NCI-H146 (cell line): ENCODE data around the gene CRYBG2.

ENCODE experiments used
- DNase-seq: peaks from one replicate; lab custom pipeline; 2025; lab: John Stamatoyannopoulos, UW

The CRYBG2 gene

GRCh38 chr1:26372039-26372438 lies 18.1 kb upstream of the CRYBG2 start:
- DNase-seq = no peak

- DNase-seq = no peak
Measured at GRCh38 chr1:26370591-26371382, 16.9 kb upstream of the CRYBG2 start.

GRCh38 chr1:26368486-26368885 lies 14.6 kb upstream of the CRYBG2 start:
- DNase-seq = no peak

- DNase-seq = no peak
Measured at GRCh38 chr1:26368006-26368405, 14.1 kb upstream of the CRYBG2 start.

- no peak for DNase-seq
Measured at GRCh38 chr1:26367441-26367840, 13.5 kb upstream of the CRYBG2 start.

- no peak for DNase-seq
Measured at GRCh38 chr1:26364956-26365355, 11.0 kb upstream of the CRYBG2 start.

- DNase-seq = peak; percentile 56
Measured at GRCh38 chr1:26363549-26364448, 9.9 kb upstream of the CRYBG2 start.

GRCh38 chr1:26362331-26362730 lies 8.4 kb upstream of the CRYBG2 start:
- DNase-seq = no peak

GRCh38 chr1:26361605-26362122 lies 7.7 kb upstream of the CRYBG2 start:
- DNase-seq = no peak

GRCh38 chr1:26360807-26361604 lies 7.1 kb upstream of the CRYBG2 start:
- DNase-seq = no peak

- DNase-seq = peak; percentile 42
Measured at GRCh38 chr1:26359981-26360806, 6.3 kb upstream of the CRYBG2 start.

- DNase-seq = no peak
Measured at GRCh38 chr1:26358411-26359384, 4.8 kb upstream of the CRYBG2 start.

- no peak for DNase-seq
Measured at GRCh38 chr1:26357121-26357602, 3.2 kb upstream of the CRYBG2 start.

- no peak for DNase-seq
Measured at GRCh38 chr1:26356106-26356505, 2.2 kb upstream of the CRYBG2 start.

GRCh38 chr1:26354972-26355371 lies 1.0 kb upstream of the CRYBG2 start:
- DNase-seq = no peak

- no peak for DNase-seq
Measured at GRCh38 chr1:26353210-26353859, 595 bp downstream of the CRYBG2 start.

- no peak for DNase-seq
Measured at GRCh38 chr1:26352338-26352679, 1.6 kb downstream of the CRYBG2 start.

- no peak for DNase-seq
Measured at GRCh38 chr1:26351590-26352337, 2.2 kb downstream of the CRYBG2 start.
